Measurements from ENCODE around the gene ASB4.

The ASB4 gene

DNA sequence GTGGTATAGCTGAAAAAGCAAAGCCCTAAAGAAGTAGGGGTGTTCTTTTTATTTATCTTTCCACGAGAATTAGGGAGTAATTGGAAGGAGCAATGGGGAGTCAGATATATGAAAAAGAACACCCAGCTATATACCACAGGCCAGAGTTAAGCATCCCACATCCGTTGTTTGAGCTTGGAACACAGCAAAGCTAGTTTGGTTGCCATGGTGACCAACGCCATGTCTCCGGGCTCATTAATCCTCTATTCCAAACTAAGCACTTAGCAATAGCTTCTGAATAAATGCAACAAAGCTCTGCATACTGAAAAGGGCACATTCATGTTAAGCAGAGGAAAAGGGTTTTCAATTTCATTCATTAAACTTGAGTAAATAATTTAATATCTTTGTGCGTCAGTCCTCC, 23.5 kb downstream of the ASB4 start:
- H3K4me3 ChIP-seq (ENCODE audit: low read depth, low read length) = no peak overlapping the region
- TF ChIP-seq, protein P1, sequence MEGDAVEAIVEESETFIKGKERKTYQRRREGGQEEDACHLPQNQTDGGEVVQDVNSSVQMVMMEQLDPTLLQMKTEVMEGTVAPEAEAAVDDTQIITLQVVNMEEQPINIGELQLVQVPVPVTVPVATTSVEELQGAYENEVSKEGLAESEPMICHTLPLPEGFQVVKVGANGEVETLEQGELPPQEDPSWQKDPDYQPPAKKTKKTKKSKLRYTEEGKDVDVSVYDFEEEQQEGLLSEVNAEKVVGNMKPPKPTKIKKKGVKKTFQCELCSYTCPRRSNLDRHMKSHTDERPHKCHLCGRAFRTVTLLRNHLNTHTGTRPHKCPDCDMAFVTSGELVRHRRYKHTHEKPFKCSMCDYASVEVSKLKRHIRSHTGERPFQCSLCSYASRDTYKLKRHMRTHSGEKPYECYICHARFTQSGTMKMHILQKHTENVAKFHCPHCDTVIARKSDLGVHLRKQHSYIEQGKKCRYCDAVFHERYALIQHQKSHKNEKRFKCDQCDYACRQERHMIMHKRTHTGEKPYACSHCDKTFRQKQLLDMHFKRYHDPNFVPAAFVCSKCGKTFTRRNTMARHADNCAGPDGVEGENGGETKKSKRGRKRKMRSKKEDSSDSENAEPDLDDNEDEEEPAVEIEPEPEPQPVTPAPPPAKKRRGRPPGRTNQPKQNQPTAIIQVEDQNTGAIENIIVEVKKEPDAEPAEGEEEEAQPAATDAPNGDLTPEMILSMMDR (IDR thresholded peaks at IDR 0.05; ENCODE audit: insufficient read depth, low read depth, low read length, missing control alignments) = no peak
- DNase-seq (ENCODE audit: low read depth) = peak; percentile 32

GRCh38 chr7:95511716-95512260, 26.0 kb downstream of the ASB4 start:
- TF ChIP-seq, protein P1 (IDR thresholded peaks at IDR 0.05; ENCODE audit: insufficient read depth, low read depth, low read length, missing control alignments) = peak; percentile 88
- DNase-seq (ENCODE audit: low read depth) = peak; percentile 82
- H3K4me3 ChIP-seq (ENCODE audit: low read depth, low read length) = no peak overlapping the region

GRCh38 chr7:95517458-95517857, 31.7 kb downstream of the ASB4 start:
- TF ChIP-seq, protein P1 (IDR thresholded peaks at IDR 0.05; ENCODE audit: insufficient read depth, low read depth, low read length, missing control alignments) = no peak
- no peak overlapping the region for H3K4me3 ChIP-seq (ENCODE audit: low read depth, low read length)
- DNase-seq (ENCODE audit: low read depth) = no peak

DNA sequence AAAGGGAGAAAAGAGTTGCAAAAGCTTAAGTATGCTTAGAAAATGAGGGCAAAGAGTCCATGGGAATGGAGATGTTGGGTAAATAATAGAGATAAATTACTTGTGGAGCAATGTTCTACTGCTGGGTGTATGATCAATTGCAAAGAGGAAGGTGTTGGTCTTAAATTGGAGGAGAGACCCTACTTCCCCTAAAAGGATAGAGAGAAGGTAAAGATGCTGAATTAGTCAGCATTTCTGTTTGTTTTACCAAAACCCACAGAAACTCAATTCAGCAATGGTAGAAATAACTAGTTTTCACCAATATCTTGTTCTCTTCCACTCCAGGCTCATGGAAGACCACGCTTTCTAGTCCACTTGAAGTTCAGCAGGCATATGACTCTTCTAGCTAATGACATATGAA, 32.1 kb downstream of the ASB4 start:
- DNase-seq (ENCODE audit: low read depth) = no peak
- TF ChIP-seq, protein P1 (IDR thresholded peaks at IDR 0.05; ENCODE audit: insufficient read depth, low read depth, low read length, missing control alignments) = no peak

DNA sequence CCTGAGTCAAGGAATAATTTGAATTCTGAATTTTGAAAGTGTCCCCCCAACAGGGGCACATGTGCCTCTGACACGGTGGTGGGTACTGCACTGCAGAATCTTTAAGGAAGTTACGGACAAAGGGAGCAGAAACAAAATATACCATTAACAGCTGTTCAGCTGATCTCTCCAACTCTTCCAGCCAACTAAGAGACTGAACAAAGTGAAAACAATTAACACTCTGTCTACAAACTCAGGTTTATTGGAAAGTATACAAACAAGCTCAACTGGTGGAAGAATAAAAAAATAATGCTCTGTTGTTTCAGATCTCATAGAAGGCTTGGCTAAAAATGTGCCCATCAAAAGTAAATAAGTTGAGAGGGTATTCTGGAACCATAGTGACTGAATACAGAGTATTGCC, 34.4 kb downstream of the ASB4 start:
- no peak for DNase-seq (ENCODE audit: low read depth)
- TF ChIP-seq, protein P1 (IDR thresholded peaks at IDR 0.05; ENCODE audit: insufficient read depth, low read depth, low read length, missing control alignments) = no peak
- no peak overlapping the region for H3K4me3 ChIP-seq (ENCODE audit: low read depth, low read length)

More for the DNA sequence above, 32.1 kb downstream of the ASB4 start:
- no peak overlapping the region for H3K4me3 ChIP-seq (ENCODE audit: low read depth, low read length)

- TF ChIP-seq, protein P1 (IDR thresholded peaks at IDR 0.05; ENCODE audit: insufficient read depth, low read depth, low read length, missing control alignments) = no peak
- no peak overlapping the region for H3K4me3 ChIP-seq (ENCODE audit: low read depth, low read length)
- no peak for DNase-seq (ENCODE audit: low read depth)
These were observed 39.8 kb downstream of the ASB4 start for GRCh38 chr7:95525503-95525902.

GRCh38 chr7:95526128-95526738, 40.5 kb downstream of the ASB4 start:
- TF ChIP-seq, protein P1 (IDR thresholded peaks at IDR 0.05; ENCODE audit: insufficient read depth, low read depth, low read length, missing control alignments) = no peak
- H3K4me3 ChIP-seq (ENCODE audit: low read depth, low read length) = no peak overlapping the region
- no peak for DNase-seq (ENCODE audit: low read depth)

All from GM12865 (cell line).